GM18951 (cell line): ENCODE measurements around the gene BDKRB1.

Experiments
- POLR2A ChIP-seq: IDR thresholded peaks from 4 replicates; pipeline ENCODE4 v1.6.1; 2011; ENCODE audit warnings: mild to moderate bottlenecking; ENCODE audit not compliant: insufficient read length, insufficient read depth; ENCODE audit errors: extremely low read depth
- in situ Hi-C: fragments of 300-500 bp; cut with MboI; formaldehyde crosslinking; loops from one replicate; pipeline ENCODE4 v1.12.0; 2022; ENCODE audit warnings: low sequenced_read_pairs, mixed read lengths, inconsistent platforms; ENCODE audit not compliant: unreplicated experiment

The BDKRB1 gene

DNA sequence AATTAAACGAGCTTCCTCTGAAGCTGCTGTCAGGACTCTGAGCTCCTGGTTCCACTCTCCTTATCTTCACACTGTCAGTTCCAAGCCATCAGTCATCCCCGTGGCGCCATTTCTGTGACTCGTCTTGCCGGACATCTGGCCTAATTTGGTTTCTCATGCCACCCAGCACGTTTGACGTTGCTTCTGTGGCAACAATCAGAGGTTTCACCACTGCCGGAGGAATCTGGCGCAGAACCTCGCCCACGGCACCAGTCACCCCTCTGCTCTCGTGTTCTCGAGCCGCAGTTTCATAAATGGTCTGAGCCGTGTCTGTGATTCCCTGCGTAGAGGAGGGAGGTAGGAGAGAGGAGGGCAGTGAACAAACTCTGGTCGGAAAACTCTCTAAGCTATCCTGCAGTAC is 29.7 kb downstream of the BDKRB1 start:
- no peak for TF ChIP-seq POLR2A
- in situ Hi-C loops = loop anchor here (25.0 kb wide), 1 partner anchor 698 kb away; no protein-coding TSS in a partner anchor

DNA sequence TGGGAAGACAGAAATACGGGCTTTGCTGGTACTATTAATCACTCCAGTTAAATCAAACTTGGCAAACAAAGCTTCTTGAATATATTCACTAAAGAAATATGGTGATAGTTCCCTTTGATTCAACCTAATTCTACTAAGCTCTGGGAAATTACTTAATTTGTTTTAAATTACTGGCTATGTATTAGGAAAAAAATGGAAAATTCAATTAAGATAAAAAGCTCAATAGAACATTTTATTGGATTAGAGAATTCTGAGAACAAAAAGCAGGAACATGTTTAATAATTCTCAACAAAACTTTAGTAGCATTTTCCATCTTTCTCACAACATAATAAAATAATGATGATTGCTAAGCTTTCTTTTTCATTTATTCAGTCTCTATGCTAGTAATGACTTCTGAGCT is 30.2 kb downstream of the BDKRB1 start:
- in situ Hi-C loops = loop anchor here (25.0 kb wide), 1 partner anchor 699 kb away; no protein-coding TSS in a partner anchor
- no peak for TF ChIP-seq POLR2A

DNA sequence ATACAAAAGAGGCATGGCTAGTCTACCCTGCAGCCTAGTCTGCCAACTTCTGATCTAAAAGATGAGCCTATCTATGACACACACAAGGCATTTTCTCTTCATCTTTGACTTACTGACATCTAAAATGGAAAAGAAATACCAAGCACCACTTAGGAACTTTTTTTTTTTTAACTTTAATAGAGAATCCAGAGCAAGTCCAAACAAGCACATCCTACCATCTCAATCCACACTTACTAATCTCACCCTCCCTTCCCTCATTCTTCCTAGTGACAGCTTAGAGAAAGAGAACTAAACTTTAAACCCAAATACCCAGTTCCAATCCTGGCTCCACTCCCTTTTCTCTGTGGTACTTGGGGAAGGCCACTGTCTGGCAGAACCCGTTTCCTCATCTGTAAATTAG is 31.8 kb downstream of the BDKRB1 start:
- TF ChIP-seq POLR2A = no peak
- in situ Hi-C loops = loop anchor here (25.0 kb wide), 1 partner anchor 701 kb away; no protein-coding TSS in a partner anchor

DNA sequence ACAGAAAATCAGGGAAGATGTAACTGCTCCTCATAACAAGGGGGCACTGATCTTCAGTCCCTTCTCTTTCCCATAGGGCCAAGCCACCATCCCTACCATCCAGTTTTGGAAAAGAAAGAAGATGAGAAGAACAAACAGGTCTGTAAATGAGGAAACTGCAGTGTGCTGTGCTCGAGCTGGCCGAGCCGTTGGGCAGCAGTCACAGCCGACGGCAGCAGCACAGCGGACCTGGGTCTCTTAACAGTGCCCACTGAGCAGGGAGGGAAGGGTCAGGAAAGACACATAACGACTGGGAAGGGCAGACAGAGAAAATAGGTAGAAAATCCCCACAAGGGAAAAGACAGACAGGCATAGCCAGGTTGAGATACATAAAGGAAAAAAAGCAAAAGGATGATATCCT is 38.2 kb downstream of the BDKRB1 start:
- no peak for TF ChIP-seq POLR2A
- in situ Hi-C loops = loop anchor here (10.0 to 25.0 kb wide), 2 partner anchors 131 to 707 kb away; no protein-coding TSS in a partner anchor

DNA sequence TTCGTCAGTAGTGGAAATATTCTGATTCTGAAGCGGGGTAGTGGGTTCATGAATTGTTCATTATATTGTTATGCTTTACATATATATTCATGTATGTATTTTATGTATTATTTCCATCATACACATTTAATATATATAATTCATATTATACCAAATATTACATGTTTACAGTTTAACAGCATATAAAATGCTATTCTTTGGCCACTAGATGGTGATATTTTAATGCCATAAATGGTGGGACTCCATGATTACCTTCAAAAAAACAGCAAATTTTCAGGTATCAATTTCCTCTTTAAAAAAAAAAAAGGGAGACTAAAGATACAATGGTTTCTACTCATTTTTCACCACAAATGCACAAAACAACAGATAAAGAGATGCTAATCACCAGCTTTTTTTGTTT is 41.0 kb downstream of the BDKRB1 start:
- in situ Hi-C loops = loop anchor here (10.0 to 25.0 kb wide), 2 partner anchors 128 to 710 kb away; no protein-coding TSS in a partner anchor
- no peak for TF ChIP-seq POLR2A

DNA sequence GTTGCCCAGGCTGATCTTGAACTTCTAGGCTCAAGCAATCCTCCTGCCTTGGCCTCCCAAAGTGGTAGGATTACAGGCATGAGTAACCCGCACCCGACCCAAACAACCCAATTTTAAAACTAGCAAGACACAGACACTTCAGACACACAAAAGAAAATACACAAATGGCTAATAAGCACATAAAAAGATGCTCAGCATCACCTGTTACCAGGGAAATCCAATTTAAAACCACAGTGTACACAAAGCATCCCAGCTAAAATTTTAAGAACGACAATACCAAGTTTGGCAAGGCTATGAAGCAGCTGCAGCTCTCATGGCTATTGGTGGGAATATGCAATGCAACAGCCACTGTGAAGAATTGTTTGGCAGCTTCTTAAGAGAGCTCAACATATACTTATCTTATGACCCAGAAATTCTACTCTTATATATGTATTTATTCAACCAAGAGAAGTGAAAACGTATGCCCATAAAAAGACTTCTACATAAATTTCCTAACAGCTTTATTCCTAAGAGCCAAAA is 42.0 kb downstream of the BDKRB1 start:
- TF ChIP-seq POLR2A = no peak
- in situ Hi-C loops = loop anchor here (10.0 to 25.0 kb wide), 2 partner anchors 127 to 711 kb away; no protein-coding TSS in a partner anchor

GRCh38 chr14:96299441-96299840 is 43.4 kb downstream of the BDKRB1 start:
- TF ChIP-seq POLR2A = no peak
- in situ Hi-C loops = loop anchor here (10.0 to 25.0 kb wide), 2 partner anchors 125 to 712 kb away; no protein-coding TSS in a partner anchor

GRCh38 chr14:96303981-96304380 is 48.0 kb downstream of the BDKRB1 start:
- no peak for TF ChIP-seq POLR2A
- in situ Hi-C loops = no loop called here

GRCh38 chr14:96304956-96305355 is 48.9 kb downstream of the BDKRB1 start:
- TF ChIP-seq POLR2A = no peak
- in situ Hi-C loops = no loop called here

DNA sequence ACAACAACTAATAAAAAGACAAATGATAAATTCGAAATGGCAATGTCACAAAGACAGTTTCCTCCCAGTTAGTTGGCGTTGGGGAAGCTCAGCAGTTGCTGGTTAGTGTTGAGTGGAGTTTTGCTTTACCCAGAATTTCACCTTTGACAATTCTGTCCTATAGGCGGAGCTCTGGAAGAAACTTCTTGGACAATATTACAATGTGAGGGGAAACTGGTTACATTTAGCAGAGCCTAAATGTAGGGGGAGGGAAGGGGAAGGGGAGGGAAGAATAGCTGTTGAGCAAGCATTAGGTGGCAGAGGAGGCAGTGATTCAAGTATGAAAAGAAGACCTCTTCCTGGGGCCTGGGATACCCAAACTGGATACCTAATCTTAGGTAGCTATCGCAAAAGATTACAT is 51.4 kb downstream of the BDKRB1 start:
- TF ChIP-seq POLR2A = no peak
- in situ Hi-C loops = no loop called here

- in situ Hi-C loops = no loop called here
- TF ChIP-seq POLR2A = no peak
Observed at GRCh38 chr14:96309133-96309895, 53.3 kb downstream of the BDKRB1 start.

DNA sequence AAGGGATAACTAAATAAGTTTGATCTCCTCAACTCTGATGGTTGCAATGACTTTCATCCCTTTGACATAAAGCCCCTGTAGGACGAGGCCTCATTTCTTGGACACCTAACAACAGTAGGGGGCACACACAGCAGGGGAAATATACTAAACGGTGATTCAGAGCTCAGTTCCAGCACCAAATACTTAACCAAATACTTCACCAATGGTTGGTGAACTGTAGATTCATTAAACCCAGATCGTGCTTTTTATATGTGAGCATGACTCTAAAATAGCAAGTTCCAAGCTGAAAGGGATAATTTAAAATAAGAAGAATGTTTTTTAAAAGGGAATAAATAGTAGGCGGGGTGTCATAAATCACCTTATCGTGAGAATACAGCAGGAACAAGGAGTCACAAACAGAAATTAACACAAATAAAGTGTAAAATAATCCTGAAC is 53.9 kb downstream of the BDKRB1 start:
- in situ Hi-C loops = no loop called here
- no peak for TF ChIP-seq POLR2A

GRCh38 chr14:96310906-96311305 is 54.9 kb downstream of the BDKRB1 start:
- in situ Hi-C loops = no loop called here
- no peak for TF ChIP-seq POLR2A
